HG02852 (cell line): ENCODE measurements around the gene RNF115.
"Not testable (repeated sequence)": the region's sequence is repeated elsewhere in the genome, so short reads cannot be mapped to it uniquely, and the experiment has no call there.

Source experiments
- ATAC-seq: cut with Tn5 transposase; IDR thresholded peaks from one replicate; pipeline ENCODE4 v1.9.1; 2021; ENCODE audit warnings: mild to moderate bottlenecking, moderate library complexity; ENCODE audit not compliant: unreplicated experiment

RNF115 gene

DNA sequence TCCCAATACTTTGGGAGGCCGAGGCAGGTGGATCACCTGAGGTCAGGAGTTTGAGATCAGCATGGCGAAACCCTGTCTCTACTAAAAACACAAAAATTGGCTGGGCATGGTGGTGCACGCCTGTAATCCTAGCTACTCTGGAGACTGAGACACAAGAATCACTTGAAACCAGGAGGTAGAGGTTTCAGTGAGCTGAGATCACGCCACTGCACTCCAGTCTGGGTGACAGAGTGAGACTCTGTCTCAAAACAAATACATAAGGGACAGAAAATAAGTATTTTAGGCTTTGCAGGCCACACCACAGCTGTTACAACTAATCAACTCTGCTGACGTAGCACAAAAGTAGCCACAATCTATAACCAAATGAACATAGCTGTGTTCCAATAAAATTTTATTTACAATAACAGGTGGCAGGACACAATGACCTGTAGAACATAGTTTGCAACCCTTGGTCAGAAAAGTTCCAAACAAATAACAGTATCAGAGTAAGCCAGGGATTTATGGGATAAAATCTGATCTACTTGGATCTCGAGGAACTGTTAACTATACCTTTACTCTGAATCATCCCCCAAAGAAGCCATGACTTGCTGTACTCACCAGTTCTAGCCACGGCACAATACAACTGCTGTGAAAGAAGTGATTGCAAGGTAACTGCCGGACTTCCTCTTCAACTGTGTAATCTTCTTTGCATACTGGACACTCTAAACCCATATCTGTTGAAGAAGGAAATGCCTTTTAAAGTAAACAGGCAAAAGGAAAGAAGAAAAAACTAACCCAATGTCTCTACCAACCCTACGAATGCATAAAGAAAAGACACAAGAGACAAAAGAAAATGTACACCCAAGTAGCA, 76.3 kb downstream of the RNF115 start:
- no peak for ATAC-seq

DNA sequence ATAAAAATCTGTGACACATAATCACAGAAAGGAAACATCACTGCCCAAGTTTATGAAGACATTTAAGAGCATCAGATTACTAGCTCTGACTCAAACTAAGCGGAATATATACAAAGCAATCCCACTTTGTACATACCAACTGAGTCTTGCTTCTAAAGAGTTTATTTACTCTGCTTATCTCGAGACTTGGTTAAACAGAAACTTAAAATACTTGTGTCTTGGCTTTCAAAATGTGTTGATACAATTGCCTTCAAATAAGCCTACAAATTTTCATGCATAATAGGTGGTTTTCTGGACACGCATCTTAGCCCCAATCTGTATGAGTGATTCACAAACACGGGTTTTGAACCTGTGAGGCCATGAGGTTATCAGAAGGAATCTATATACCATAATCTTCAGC, 83.6 kb downstream of the RNF115 start:
- ATAC-seq: no peak

DNA sequence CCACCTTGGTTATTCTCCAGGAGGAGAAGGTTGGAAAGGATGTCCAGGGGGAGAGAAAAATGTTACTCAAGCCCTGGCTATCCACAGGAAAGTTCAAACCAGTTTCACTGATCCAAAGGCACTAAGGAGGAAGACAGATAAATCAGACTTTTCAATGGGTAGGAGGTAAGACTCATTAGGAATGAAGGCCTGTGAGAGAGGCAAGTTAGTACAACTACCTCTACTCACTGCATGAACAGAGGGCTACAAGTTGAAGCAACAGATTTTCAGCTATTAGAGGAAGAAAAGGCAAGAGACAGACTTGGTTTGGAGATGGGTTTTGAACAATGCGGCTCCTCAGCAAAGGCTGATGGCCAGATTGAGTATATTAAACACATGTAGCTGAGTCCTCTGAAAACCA, 87.7 kb downstream of the RNF115 start:
- ATAC-seq: no peak

DNA sequence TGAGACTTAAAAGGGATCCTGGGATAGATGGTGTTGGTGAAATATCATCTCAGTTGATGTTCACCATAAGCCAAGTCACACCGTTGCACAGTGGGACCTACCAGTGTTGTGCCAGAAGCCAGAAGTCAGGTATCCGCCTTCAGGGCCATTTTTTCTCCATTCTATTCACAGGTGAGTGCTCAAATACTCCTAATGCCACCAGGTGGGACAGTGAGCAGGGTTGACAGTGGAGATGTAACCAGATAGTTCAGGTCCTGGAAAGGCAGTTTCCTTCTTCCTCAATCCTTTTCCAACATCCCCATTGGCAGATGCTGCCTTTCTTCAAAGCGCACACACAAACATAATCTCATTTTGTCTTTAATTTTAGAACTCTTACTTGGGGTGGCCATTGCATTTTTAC, 93.0 kb downstream of the RNF115 start:
- no peak for ATAC-seq

DNA sequence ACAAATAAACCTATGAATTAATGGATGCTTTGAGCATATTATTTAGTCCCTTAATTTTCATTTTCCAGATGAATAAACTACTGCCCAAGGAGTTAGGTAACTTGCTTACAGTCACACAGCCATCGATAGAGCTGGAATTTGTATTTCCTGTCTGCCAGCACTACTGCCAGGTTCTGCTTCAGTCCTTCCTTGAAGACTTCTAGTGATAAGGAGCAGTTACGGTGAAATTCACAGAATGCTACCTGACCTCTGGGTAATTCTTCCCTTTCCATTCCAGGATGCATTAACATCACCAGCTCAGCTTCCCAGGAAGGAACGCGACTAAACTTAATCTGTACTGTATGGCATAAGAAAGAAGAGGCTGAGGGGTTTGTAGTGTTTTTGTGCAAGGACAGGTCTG, 93.4 kb downstream of the RNF115 start:
- ATAC-seq: no peak

DNA sequence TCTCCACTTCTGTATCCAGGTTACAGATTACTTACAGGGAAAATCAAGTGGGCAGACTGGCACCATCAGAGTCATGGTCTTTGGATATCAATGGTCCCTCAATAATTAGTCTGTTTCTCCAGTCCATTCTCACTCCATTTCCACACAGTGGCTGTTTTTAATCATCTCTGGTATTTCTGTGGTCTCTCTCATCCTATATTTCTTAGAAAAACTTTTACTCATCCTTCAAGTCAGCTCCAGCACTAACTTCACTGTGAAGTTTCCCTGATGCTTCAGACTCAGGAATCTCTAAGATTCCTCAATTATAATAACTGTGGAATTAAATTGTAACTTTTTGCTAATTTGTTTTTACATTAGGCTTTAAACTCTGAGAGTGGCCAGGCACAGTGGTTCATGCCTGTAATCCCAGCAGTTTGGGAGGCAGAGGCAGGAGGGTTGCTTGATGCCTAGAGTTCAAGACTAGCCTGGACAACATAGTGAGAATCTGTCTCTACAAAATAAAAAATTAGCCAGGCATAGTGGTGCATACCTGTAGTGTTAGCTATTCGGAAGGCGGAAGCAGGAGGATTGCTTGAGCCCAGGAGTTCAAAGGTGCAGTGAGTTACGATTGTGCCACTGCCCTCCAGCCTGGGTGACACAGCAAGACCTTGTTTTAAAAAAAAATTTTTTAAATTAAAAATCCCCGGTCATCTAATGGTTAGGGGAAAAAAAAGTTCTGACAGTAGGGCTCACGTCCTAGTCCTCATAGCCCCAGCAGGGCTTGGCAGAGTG, 94.0 kb downstream of the RNF115 start:
- ATAC-seq: no peak

DNA sequence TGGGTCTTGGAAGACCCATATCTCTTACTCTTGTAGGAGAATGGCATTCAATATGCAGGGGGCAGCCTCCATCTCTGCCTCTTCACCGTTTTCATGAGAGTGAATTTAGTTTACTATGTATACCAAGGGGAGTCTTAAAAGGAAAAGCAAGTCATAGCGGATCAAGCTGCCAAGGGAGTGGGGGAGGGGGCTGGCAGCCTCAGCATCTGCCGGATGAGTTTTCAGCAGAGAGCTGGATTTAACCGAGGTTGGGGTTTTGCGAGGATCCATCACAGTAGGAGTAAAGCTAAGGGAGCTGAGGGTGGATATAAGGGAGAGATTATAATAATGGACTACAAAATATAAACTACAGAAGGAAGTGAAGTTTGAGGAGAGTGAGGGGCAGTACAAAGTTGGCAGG, 94.7 kb downstream of the RNF115 start:
- no peak for ATAC-seq

DNA sequence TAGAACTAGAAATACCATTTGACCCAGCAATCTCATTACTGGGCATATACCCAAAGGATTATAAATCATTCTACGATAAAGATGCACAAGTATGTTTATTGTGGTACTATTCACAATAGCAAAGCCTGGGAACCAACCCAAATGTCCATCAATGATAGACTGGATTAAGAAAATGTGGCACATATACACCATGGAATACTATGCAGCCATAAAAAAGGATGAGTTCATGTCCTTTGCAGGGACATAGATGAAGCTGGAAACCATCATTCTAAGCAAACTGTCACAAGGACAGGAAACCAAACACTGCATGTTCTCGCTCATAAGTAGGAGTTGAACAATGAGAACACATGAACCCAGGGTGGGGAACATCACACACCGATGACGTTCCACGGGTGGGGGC, 97.7 kb downstream of the RNF115 start:
- ATAC-seq: not testable (repeated sequence)

DNA sequence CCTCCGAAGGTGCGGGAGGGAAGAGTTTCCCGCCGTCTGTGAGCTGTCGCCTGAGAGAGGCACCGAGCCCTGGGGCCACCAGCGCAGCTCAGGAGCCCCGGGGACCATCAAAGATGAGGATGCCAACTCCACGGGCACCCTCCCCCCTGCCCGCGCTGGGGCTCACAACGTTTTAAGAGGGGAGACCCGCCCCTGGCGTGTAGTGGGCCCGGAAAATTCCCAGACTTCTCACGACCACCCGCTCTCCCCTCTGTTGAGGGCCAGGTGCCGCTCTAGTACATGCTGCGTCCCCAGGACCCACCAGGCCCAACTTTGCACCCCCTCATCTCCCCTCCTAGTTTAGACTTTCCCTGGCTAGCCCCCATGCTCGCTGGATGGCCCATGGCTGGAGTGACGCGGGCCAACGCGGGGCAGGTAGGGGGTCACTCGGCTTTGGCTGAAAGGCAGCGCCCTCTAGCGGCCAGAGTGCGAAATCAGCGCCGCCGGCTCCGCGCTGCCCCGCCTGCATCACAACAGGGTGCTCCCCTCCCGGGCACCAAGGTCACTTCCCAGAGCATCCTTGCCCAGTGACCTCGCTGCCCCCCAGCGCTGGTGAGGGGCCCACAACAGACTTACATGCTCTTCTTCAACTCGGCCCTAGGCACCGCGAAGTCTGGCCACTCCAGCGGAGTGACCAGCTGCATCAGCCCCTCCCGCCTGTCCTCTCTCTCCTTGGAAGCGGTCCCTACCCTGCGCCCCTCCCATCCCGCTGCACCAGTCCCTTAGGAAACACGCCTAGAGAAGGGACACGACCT, 102.8 kb downstream of the RNF115 start:
- peak; percentile 66 for ATAC-seq

DNA sequence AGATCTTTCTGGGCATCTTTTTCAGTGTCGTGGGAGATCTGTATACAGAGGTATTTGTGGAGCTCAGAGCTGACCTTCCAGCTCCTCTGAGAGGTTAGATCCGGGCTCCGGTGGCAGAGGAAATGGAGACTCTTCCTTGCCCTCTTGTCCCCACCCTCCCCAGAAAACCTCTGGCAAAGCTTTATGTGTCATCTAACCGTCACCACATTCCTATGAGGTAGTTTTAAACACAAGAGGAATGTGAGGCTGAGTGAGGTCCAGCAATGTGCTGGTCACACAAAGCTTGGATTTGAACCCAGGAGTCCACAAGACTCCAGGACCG, 103.4 kb downstream of the RNF115 start:
- no peak for ATAC-seq

DNA sequence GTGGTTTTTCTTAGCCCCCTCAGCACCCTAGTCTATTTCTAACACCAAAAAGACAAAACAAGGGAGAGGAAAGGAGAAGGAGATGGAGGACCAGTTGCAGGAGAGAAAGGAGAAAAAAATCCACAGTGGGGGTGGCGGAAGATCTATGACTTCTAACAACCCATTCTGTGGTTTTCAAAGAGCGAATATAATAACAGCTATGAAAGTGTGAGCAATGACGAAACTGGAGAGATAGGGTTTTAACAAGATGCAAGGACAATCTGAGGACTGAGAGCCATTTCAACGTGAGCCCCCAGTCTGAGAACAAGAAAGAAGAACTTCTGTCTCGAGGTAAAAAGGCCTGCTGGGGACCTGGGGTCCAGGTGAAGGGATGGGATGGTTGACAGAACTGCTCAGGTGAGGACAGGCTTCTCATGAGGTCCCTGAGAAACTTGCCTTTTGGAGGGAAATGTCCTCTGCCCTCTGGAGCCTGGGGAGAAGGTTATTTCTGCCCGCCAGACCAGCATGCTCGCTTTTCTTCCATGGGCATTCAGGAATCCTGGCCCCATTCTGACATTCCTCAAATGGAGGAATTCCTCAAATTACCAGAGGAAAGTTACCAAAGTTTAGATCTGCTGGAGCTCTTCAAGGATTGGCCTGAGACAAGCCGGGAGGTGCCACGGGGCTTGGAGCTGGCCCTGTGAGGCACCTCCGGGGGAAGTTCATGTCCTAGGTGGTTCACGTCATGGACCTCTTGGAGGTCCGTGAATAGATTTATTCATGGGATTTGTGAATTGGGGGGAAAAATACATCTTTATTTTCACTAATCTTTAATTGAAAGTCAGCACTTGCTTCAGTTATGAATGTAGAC, 104.4 kb downstream of the RNF115 start, which contains the start of gene CD160:
CD160 (plus strand) TSS at position 270 of the 850 bp plus-strand sequence. CDS start 8,829 bp downstream, outside the sequence.
- ATAC-seq: no peak

DNA sequence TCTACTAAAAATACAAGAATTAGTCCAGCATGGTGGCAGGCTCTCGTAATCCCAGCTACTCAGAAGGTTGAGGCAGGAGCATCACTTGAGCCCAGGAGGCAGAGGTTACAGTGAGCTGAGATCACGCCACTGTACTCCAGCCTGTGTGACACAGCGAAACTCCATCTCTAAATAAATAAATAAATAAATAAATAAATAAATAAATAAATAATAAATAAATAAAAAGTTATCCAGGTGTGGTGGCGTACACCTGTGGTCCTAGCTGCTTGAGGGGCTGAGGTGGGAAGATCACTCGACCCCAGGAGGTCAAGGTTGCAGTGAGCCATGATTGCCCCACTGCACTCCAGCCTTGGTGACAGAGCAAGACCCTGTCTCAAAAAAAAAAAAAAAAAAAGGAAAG, 105.4 kb downstream of the RNF115 start:
- not testable (repeated sequence) for ATAC-seq

DNA sequence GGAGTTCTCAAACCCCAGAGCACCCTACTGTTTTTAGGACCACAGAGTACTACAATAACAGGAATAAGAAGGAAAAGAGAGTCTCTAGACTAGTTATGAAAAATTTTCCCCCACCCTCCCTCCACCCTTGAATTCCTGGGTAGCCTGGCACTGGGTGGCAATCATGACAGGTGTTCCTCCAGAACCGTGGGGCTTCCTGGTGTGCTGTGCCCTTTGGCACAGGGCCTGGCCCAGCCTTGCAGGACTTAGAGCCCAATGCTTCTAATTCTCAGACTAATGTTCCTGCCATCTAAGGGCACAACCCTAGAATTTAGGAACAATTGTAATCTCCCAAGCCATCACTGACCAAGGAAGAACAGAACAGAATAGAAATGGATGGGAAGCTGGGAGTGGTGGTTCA, 106.1 kb downstream of the RNF115 start:
- no peak for ATAC-seq

DNA sequence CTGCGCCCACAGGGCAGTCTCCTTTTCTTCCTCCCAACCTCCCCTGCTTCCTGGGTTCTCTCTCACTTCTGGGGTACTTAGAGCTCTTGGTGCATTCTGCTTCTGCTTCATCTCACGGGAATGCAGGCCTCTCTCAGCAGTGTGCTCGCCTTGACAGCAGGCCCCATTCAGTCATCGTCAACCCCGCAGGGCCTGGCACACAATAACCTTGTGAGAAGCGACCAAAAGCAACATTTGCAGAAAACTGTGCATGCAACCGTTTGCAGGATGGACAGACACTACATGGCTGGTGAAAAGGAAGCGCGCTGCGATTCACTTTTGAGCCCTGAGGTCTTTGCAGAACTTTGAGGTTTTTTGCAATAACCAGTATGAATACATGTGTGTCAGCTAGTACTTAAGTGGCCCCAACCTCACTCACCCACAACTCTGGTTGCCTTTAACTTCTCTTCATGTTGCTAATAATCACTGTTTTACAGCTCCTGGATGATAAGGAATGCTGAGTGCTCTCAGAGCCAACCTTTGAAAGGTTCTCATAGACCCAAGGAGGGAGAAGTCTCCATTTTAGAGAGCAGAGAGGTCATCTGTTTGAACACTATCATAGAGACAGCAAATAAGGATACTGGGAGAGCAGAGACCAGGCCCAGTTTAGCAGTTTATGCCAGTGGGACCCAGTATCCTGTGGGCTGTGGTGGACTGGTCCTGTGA, 107.1 kb downstream of the RNF115 start:
- no peak for ATAC-seq

DNA sequence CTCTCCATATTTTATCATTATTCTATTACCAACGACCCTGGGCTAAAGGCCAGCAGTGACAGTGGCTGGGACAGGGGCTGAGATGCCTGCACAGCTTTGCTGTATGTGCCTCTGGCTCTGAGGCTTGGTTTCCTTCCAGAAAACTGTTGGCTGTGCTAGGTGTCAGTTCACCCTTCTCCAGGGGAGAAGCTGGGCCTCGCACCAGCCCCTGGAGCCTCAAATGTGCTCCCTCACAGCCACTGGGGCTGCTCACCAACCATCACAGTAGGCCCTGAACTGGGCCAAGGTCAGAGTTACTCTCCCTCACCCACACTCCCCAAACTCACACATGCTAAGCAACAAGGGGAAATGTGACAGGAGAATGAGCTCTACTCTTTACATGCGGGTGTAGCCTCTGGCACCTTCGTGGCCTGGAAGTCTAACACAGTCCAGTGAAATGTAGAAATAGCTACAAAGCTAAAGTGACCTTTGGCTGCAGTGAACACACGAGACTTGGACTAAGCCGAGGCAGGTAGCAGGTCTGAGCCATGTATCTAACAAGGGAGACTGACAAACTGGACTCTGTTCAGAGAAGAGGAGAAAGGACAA, 109.3 kb downstream of the RNF115 start:
- ATAC-seq: no peak

DNA sequence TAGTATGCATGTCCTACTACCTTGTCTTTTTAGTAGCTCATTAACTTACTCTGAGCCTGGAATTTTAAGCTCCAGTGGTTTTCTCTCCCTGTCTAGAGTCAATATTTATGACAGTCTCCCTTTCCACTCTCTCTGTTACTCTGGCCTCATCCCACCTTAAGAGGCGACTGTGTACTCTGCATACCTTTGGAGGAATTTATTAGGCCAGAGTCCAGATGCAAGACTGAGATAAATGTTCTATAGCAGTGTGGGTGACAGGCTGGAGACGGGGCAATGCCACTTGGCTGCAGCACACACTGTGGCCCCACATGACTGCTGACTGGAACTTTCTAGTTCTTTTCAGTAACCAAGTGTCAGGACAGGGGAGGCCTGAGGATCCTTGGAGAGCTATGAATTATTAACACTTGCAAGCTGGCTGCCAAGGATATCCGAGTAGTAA, 112.7 kb downstream of the RNF115 start:
- ATAC-seq: no peak

DNA sequence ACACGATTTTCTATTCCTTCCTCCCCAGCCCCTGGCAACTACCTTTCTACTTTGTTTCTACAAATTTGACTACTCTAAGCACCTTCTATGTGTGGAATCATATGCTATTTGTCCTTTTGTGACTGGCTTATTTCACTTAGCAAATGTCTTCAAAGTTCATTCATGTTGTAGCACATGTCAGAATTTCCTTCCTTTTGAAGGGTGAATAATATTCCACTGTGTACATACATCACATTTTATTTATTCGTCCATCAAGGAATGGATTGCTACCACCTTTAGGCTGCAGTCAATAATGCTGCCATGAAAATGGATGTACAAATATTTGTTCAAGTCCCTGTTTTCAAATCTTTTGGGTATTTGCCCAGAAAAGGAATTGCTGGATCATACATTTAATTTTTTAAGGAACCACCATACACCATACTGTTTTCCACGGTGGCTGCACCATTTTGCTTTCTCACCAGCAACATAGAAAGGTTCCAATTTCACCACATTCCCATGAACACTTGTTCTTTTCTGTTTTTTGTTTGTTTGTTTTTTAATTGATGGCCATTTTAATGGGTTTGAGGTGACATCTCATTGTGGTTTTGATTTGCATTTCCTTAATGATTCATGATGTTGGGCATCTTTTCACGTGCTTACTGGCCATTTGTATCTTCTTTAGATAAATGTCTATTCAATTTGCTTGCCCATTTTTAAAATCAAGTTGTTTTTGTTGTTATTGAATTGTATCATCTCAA, 113.4 kb downstream of the RNF115 start:
- ATAC-seq: no peak

DNA sequence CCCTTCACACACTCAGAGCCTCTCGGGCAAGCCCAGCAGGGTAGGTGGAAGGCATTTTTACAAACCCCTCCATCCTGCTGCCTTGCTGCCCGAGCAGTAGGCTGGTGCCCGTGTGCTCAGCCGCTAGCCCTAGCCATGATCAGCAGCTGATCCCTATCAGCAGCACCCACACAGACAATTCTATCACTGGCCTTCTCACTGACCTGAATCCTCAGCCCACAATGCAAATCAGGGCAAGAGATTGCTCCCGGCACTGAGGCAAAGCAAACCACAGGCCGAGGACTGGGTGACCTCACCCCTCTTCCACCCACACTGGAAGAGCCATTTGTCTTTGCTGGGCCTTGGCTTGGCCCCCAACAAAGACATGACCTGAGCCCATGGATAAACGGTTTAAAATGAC, 115.8 kb downstream of the RNF115 start:
- peak; percentile 66 for ATAC-seq
